K562 (cell line): Measurements from ENCODE around the gene CAB39. TPM values are rescaled to one million over a fixed set of nuclear protein-coding genes. Genes with fewer than 3 reads are reported as not detected.

Source experiments
- ADNP ChIP-seq: fragments of 200-800 bp; sonication (Bioruptor generic); IDR thresholded peaks from 2 replicates; pipeline ENCODE4 v1.6.1; 2016; ENCODE audit warnings: missing genetic modification characterization, missing compliant biosample characterization
- CBX2 ChIP-seq: fragments of 200-600 bp; sonication (generic); IDR thresholded peaks from one replicate; pipeline ENCODE4 v1.6.1; 2012; ENCODE audit warnings: mild to moderate bottlenecking, low read length, inconsistent platforms; ENCODE audit not compliant: insufficient read depth, poor library complexity, severe bottlenecking
- KDM1A ChIP-seq, 2 experiments: fragments of 450-650 bp; IDR thresholded peaks; 2 replicates each; pipeline ENCODE4 v1.6.1; 2016; ENCODE audit warnings: mild to moderate bottlenecking in 2 of 2
- POLR3G ChIP-seq: IDR thresholded peaks from 2 replicates; pipeline ENCODE4 v1.6.1; 2011; ENCODE audit not compliant: insufficient read length, insufficient replicate concordance; ENCODE audit errors: extremely low read depth
- RBBP5 ChIP-seq: fragments of 200-600 bp; sonication (generic); IDR thresholded peaks from 2 replicates; pipeline ENCODE4 v1.6.1; 2012; ENCODE audit warnings: borderline replicate concordance, mild to moderate bottlenecking, low read length, control low read depth, inconsistent platforms; ENCODE audit not compliant: insufficient read depth, poor library complexity, severe bottlenecking
- ZNF445 ChIP-seq: fragments of 250-450 bp; sonication (Bioruptor Pico); IDR thresholded peaks from 2 replicates; pipeline ENCODE4 v1.4.0; 2020; ENCODE audit warnings: low read depth, mild to moderate bottlenecking, moderate library complexity
- ZNF589 ChIP-seq: fragments of 200-800 bp; sonication (Bioruptor generic); IDR thresholded peaks from 2 replicates; pipeline ENCODE4 v1.6.1; 2016; ENCODE audit warnings: low read depth, missing genetic modification characterization, missing compliant biosample characterization
- polyA plus RNA-seq, 8 experiments: library from polyadenylated mRNA; depleted of rRNA in 4 of 8; stranded (reverse) in 5 of 8; unstranded in 3 of 8; fragments of >200 nt; fragmentation: Nextera tagmentation in 2 of 8; fragmentation: Illumina TruSeq in 1 of 8; extraction: Ambion mirVana in 2 of 8; extraction: Trizol in 1 of 8; gene quantifications; 2 replicates each; pipeline versions ENCODE4 v1.2.1 to v1.2.3, GENCODE V29; 2011 to 2014; ENCODE audit warnings: inconsistent platforms in 1 of 8, missing spikeins in 1 of 8
- total RNA-seq, 7 experiments: library from RNA; depleted of rRNA in 6 of 7; stranded (reverse); fragments of >200 nt in 6 of 7; fragmentation: Illumina TruSeq in 2 of 7; extraction: Trizol in 2 of 7; gene quantifications; 2 replicates each; pipeline versions ENCODE4 v1.2.1 to v1.2.3, GENCODE V29; 2011 to 2021; ENCODE audit warnings: low replicate concordance in 1 of 7
- TF ChIP-seq, protein P1 (sequence below): fragments of 450-650 bp; IDR thresholded peaks from 2 replicates; pipeline ENCODE4 v1.6.1; 2016; ENCODE audit warnings: mild to moderate bottlenecking
- TF ChIP-seq, protein P2 (sequence below): fragments of 450-650 bp; formaldehyde crosslinking; conservative IDR thresholded peaks from 2 replicates; pipeline ENCODE4 v1.4.0; 2022; ENCODE audit warnings: mild to moderate bottlenecking, missing genetic modification characterization

CAB39 gene
- total and polyA plus RNA-seq, 9 of the 15 experiments (the other 6 are each of a cell fraction or from before 2014, with no cell fraction given), result 27.2 to 94.4 (median 70.1) TPM

DNA sequence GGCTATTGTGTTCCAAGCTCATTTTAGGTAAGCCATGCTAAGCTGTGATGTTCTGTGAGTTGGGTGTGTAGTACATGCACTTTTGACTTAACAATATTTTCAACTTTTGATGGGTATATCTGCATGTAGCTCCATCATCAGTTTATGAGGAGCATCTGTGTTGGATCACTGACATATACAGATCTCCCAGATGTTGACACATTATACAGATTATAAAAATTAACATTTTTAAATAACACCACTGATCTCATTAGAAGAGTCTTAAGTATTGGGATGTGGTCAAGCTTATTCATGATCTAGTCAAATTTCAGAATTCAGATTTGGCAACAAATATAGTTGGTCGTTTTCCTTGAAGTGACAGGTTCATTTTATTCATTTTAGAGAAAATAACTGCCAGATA is 51.7 kb downstream of the CAB39 start (continued):
- TF ChIP-seq, protein P1, sequence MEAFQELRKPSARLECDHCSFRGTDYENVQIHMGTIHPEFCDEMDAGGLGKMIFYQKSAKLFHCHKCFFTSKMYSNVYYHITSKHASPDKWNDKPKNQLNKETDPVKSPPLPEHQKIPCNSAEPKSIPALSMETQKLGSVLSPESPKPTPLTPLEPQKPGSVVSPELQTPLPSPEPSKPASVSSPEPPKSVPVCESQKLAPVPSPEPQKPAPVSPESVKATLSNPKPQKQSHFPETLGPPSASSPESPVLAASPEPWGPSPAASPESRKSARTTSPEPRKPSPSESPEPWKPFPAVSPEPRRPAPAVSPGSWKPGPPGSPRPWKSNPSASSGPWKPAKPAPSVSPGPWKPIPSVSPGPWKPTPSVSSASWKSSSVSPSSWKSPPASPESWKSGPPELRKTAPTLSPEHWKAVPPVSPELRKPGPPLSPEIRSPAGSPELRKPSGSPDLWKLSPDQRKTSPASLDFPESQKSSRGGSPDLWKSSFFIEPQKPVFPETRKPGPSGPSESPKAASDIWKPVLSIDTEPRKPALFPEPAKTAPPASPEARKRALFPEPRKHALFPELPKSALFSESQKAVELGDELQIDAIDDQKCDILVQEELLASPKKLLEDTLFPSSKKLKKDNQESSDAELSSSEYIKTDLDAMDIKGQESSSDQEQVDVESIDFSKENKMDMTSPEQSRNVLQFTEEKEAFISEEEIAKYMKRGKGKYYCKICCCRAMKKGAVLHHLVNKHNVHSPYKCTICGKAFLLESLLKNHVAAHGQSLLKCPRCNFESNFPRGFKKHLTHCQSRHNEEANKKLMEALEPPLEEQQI, result no peak
- TF ChIP-seq, protein P2, sequence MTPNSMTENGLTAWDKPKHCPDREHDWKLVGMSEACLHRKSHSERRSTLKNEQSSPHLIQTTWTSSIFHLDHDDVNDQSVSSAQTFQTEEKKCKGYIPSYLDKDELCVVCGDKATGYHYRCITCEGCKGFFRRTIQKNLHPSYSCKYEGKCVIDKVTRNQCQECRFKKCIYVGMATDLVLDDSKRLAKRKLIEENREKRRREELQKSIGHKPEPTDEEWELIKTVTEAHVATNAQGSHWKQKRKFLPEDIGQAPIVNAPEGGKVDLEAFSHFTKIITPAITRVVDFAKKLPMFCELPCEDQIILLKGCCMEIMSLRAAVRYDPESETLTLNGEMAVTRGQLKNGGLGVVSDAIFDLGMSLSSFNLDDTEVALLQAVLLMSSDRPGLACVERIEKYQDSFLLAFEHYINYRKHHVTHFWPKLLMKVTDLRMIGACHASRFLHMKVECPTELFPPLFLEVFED (CRISPR knock-in tag), result no peak
- TF ChIP-seq ADNP, result no peak
- TF ChIP-seq RBBP5, result no peak
- no peak for TF ChIP-seq KDM1A (IDR thresholded peaks at IDR 0.05)
- TF ChIP-seq CBX2, result no peak
- no peak for TF ChIP-seq ZNF589 (CRISPR knock-in tag)
- no peak for TF ChIP-seq ZNF445 (CRISPR knock-in tag)
- no peak for TF ChIP-seq POLR3G
